Right ventricle myocardium inferior (tissue), 1 donor: ENCODE measurements around the gene PTPN5. TPM values are rescaled to one million over a fixed set of nuclear protein-coding genes. Genes with fewer than 3 reads are reported as not detected.
"Not testable (repeated sequence)": the region's sequence is repeated elsewhere in the genome, so short reads cannot be mapped to it uniquely, and the experiment has no call there.

Experiments used
- ATAC-seq: fragments of 200-7000 bp; cut with Tn5 transposase; one replicate; pipeline ENCODE4 v1.9.1; 2020; ENCODE audit warnings: mild to moderate bottlenecking, moderate library complexity
- DNase-seq: peaks from one replicate; pipeline ENCODE4 v3.0.0; 2021; ENCODE audit errors: missing footprints
- intact Hi-C: fragments of 100-400 bp; cut with DNase I; formaldehyde crosslinking; loops from one replicate; pipeline ENCODE4 v1.11.0; 2022
- long read RNA-seq: library from polyadenylated mRNA; unstranded; transcript quantifications from one replicate; pipeline ENCODE4 v2.0.0, GENCODE V29; 2021
- total RNA-seq: library from RNA; stranded (reverse); fragmentation: NEBNext Ultra II Directional; extraction: Animal tissue kit (Norgen Biotek cat#: 25700); gene quantifications from one replicate; pipeline ENCODE4 v1.2.1, GENCODE V29; 2021
- donor health status: DM: no; HTN: yes; CAD: no; lungs with severe emphysema.

The PTPN5 gene
- 0.27 TPM for total RNA-seq
- long read RNA-seq, partial matches to known transcripts, result 1 of 1 reads
- long read RNA-seq, other reads (novel, unspliced or antisense), result 0 of 1 reads

GRCh38 chr11:18791207-18791968 is at the start of gene PTPN5:
Gene PTPN5, minus strand, starts transcription at chr11:18791798. Its CDS starts 19,840 bp downstream, at chr11:18771958.
- no peak for DNase-seq
- no peak for ATAC-seq
- intact Hi-C loops, result no loop called here

GRCh38 chr11:18836417-18836816 is 44.8 kb upstream of the PTPN5 start:
- ATAC-seq, result no peak
- DNase-seq, result no peak
- intact Hi-C loops, result no loop called here

GRCh38 chr11:18834754-18835466 is 43.3 kb upstream of the PTPN5 start:
- DNase-seq (no peak), ATAC-seq (no peak)
- intact Hi-C loops, result no loop called here

- ATAC-seq, DNase-seq, intact Hi-C loops: not testable (repeated sequence)
These were observed 28.6 kb upstream of the PTPN5 start for GRCh38 chr11:18820160-18820559.

GRCh38 chr11:18804199-18804999 is 12.8 kb upstream of the PTPN5 start:
- no peak for DNase-seq
- intact Hi-C loops, result loop anchor here (5.0 to 10.0 kb wide), 2 partner anchors 262 to 690 kb away; no protein-coding TSS in a partner anchor
- ATAC-seq, result no peak

- no peak for ATAC-seq
- no peak for DNase-seq
- intact Hi-C loops, result loop anchor here (5.0 to 10.0 kb wide), 2 partner anchors 260 to 688 kb away; no protein-coding TSS in a partner anchor
These were observed 11.0 kb upstream of the PTPN5 start for GRCh38 chr11:18802381-18803257.

GRCh38 chr11:18798799-18799469 is 7.3 kb upstream of the PTPN5 start:
- intact Hi-C loops, result no loop called here
- no peak for DNase-seq
- ATAC-seq, result no peak

- no peak for DNase-seq
- no peak for ATAC-seq
- intact Hi-C loops, result no loop called here
These were observed 3.4 kb upstream of the PTPN5 start for GRCh38 chr11:18794956-18795355.

- no peak for ATAC-seq
- intact Hi-C loops, result no loop called here
- no peak for DNase-seq
These were observed 1.2 kb upstream of the PTPN5 start for GRCh38 chr11:18792827-18793226.

GRCh38 chr11:18791969-18792628 is 501 bp upstream of the PTPN5 start:
- no peak for ATAC-seq
- no peak for DNase-seq
- intact Hi-C loops, result no loop called here

- intact Hi-C loops, result no loop called here
- ATAC-seq (no peak), DNase-seq (no peak)
These were observed 753 bp downstream of the PTPN5 start for GRCh38 chr11:18790883-18791206.

- ATAC-seq (no peak), DNase-seq (no peak)
- intact Hi-C loops, result no loop called here
These were observed 1.7 kb downstream of the PTPN5 start for GRCh38 chr11:18789942-18790341.

GRCh38 chr11:18785411-18785810 is 6.2 kb downstream of the PTPN5 start:
- no peak for ATAC-seq
- no peak for DNase-seq

GRCh38 chr11:18780896-18781295 is 10.7 kb downstream of the PTPN5 start:
- DNase-seq (no peak), ATAC-seq (no peak)
- intact Hi-C loops, result no loop called here

More at GRCh38 chr11:18785411-18785810, 6.2 kb downstream of the PTPN5 start:
- intact Hi-C loops, result no loop called here

- no peak for ATAC-seq
- intact Hi-C loops, result no loop called here
- no peak for DNase-seq
These were observed 11.3 kb downstream of the PTPN5 start for GRCh38 chr11:18780329-18780728.

GRCh38 chr11:18778468-18778867 is 13.1 kb downstream of the PTPN5 start:
- no peak for DNase-seq
- no peak for ATAC-seq
- intact Hi-C loops, result no loop called here

GRCh38 chr11:18776324-18776723 is 15.3 kb downstream of the PTPN5 start:
- ATAC-seq (no peak), DNase-seq (no peak)
- intact Hi-C loops, result no loop called here
